ENCODE results near the gene GALNT13. TPM values are rescaled to one million over a fixed set of nuclear protein-coding genes. Genes with fewer than 3 reads are reported as not detected.

The GALNT13 gene
- total and polyA plus RNA-seq, 10 of the 15 experiments (the other 5 are each of a cell fraction or from before 2014, with no cell fraction given) = 0.04 TPM; not detected in 9

- ChIA-PET POLR2A (no interaction called here), SMC1A (ENCODE audit: uncharacterized antibody, unreplicated experiment) (interaction anchor here (1.7 kb wide), 1 partner anchor 133 kb away, joined by 3 read pairs; no protein-coding TSS in a partner anchor), RAD21 (ENCODE audit: unreplicated experiment) (no interaction called here), CTCF (no interaction called here)
- H3K36me3 ChIP-seq (ENCODE audit: control insufficient read depth in 2 of 2, insufficient read depth in 2 of 2, low read length in 1 of 2) = no peaks in the 10 kb centered on the region
- intact Hi-C loops (cut with micrococcal nuclease; ENCODE audit: unreplicated experiment) = no loop called here
- H3K27ac ChIP-seq (ENCODE audit: control insufficient read depth, insufficient read depth) = no peak overlapping the region
- in situ Hi-C loops (cut with MboI) = no loop called here
- DNase-seq (ENCODE audit: low read depth, low spot score) (no peak), FAIRE-seq (no peak), ATAC-seq (no peak)
- BruUV-seq (replicated peaks) = no TSS peak
- TF ChIP-seq PRDM15 (CRISPR knock-in tag; IDR thresholded peaks at IDR 0.05) (no peak), RUNX3 (IDR thresholded peaks at IDR 0.05; ENCODE audit: low read length) (no peak), E4F1 (IDR thresholded peaks at IDR 0.05; ENCODE audit: borderline replicate concordance, partially characterized antibody) (no peak), MXI1 (IDR thresholded peaks at IDR 0.05; ENCODE audit: low read depth, low read length) (no peak), NKRF (conservative IDR thresholded peaks at IDR 0.05) (no peak)
- TF ChIP-seq, protein P1, sequence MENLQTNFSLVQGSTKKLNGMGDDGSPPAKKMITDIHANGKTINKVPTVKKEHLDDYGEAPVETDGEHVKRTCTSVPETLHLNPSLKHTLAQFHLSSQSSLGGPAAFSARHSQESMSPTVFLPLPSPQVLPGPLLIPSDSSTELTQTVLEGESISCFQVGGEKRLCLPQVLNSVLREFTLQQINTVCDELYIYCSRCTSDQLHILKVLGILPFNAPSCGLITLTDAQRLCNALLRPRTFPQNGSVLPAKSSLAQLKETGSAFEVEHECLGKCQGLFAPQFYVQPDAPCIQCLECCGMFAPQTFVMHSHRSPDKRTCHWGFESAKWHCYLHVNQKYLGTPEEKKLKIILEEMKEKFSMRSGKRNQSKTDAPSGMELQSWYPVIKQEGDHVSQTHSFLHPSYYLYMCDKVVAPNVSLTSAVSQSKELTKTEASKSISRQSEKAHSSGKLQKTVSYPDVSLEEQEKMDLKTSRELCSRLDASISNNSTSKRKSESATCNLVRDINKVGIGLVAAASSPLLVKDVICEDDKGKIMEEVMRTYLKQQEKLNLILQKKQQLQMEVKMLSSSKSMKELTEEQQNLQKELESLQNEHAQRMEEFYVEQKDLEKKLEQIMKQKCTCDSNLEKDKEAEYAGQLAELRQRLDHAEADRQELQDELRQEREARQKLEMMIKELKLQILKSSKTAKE (IDR thresholded peaks at IDR 0.05; ENCODE audit: low read depth, poor library complexity, severe bottlenecking) = no peak
- no peaks in the 10 kb centered on the region for H4K20me1 ChIP-seq (ENCODE audit: control insufficient read depth, insufficient read depth)
- no peak overlapping the region for H3K4me3 ChIP-seq
- H3K9me3 ChIP-seq (replicated peaks; ENCODE audit: control insufficient read depth, insufficient read depth, low read length) = no peaks in the 10 kb centered on the region
- no peaks in the 10 kb centered on the region for H3K79me2 ChIP-seq (ENCODE audit: control insufficient read depth, insufficient read depth, low read length)
- H3K4me1 ChIP-seq (ENCODE audit: control insufficient read depth, insufficient read depth, low read length) = no peaks in the 10 kb centered on the region
- no peak overlapping the region for H3K9ac ChIP-seq (ENCODE audit: control insufficient read depth, insufficient read depth, low read length)
- H2AFZ ChIP-seq (ENCODE audit: control insufficient read depth, low read depth, low read length) = no peak overlapping the region
- no peaks in the 10 kb centered on the region for H3K27me3 ChIP-seq (replicated peaks in 1 of 2; ENCODE audit: control insufficient read depth in 2 of 2, insufficient read depth in 2 of 2, low read length in 1 of 2)
- H3K4me2 ChIP-seq (ENCODE audit: control insufficient read depth, insufficient read depth) = no peak overlapping the region
Observed at GRCh38 chr2:154459286-154459685, 587.6 kb downstream of the GALNT13 start.

All from GM12878 (cell line).